Skeletal muscle cell (primary cell): ENCODE results near the gene TEX51.

ENCODE experiments used
- DNase-seq: peaks from one replicate; pipeline ENCODE4 v3.0.0-alpha.2; 2010; ENCODE audit warnings: low read depth
- H3K4me3 ChIP-seq: 2 replicates; pipeline ENCODE4 v1.5.1; 2011; ENCODE audit warnings: low read depth, mild to moderate bottlenecking, control low read depth, low read length, moderate library complexity

The TEX51 gene

GRCh38 chr2:126898636-126899035 lies at the start of gene TEX51:
TEX51 (plus strand) TSS chr2:126898890; CDS start chr2:126898919, 29 bp downstream.
- no peak for DNase-seq
- no peak within 1 kb of the TSS for H3K4me3 ChIP-seq

GRCh38 chr2:126849054-126849453 lies 49.6 kb upstream of the TEX51 start:
- no peak overlapping the region for H3K4me3 ChIP-seq
- no peak for DNase-seq

GRCh38 chr2:126849486-126849885 lies 49.2 kb upstream of the TEX51 start:
- no peak for DNase-seq
- no peak overlapping the region for H3K4me3 ChIP-seq

GRCh38 chr2:126849991-126850535 lies 48.6 kb upstream of the TEX51 start:
- no peak overlapping the region for H3K4me3 ChIP-seq
- no peak for DNase-seq

- no peak for DNase-seq
- H3K4me3 ChIP-seq: no peak overlapping the region
Observed at GRCh38 chr2:126850940-126851339, 47.8 kb upstream of the TEX51 start.

- no peak overlapping the region for H3K4me3 ChIP-seq
Observed at GRCh38 chr2:126851756-126852155, 46.9 kb upstream of the TEX51 start.

GRCh38 chr2:126852361-126852760 lies 46.3 kb upstream of the TEX51 start:
- no peak for DNase-seq
- H3K4me3 ChIP-seq: no peak overlapping the region

More at GRCh38 chr2:126851756-126852155, 46.9 kb upstream of the TEX51 start:
- DNase-seq: no peak

GRCh38 chr2:126855606-126856005 lies 43.1 kb upstream of the TEX51 start:
- DNase-seq: no peak
- H3K4me3 ChIP-seq: no peak overlapping the region

GRCh38 chr2:126856403-126856802 lies 42.3 kb upstream of the TEX51 start:
- no peak for DNase-seq
- H3K4me3 ChIP-seq: no peak overlapping the region

GRCh38 chr2:126857502-126857901 lies 41.2 kb upstream of the TEX51 start:
- no peak overlapping the region for H3K4me3 ChIP-seq
- DNase-seq: no peak

- DNase-seq: no peak
- no peak overlapping the region for H3K4me3 ChIP-seq
Observed at GRCh38 chr2:126858013-126858412, 40.7 kb upstream of the TEX51 start.

GRCh38 chr2:126858436-126858835 lies 40.3 kb upstream of the TEX51 start:
- H3K4me3 ChIP-seq: no peak overlapping the region
- no peak for DNase-seq

GRCh38 chr2:126858991-126859390 lies 39.7 kb upstream of the TEX51 start:
- DNase-seq: no peak
- no peak overlapping the region for H3K4me3 ChIP-seq

- DNase-seq: no peak
- no peak overlapping the region for H3K4me3 ChIP-seq
Observed at GRCh38 chr2:126859631-126860030, 39.1 kb upstream of the TEX51 start.

- no peak overlapping the region for H3K4me3 ChIP-seq
- DNase-seq: no peak
Observed at GRCh38 chr2:126860385-126860784, 38.3 kb upstream of the TEX51 start.

GRCh38 chr2:126862730-126863129 lies 36.0 kb upstream of the TEX51 start:
- no peak for DNase-seq
- H3K4me3 ChIP-seq: no peak overlapping the region

GRCh38 chr2:126863336-126864015 lies 35.2 kb upstream of the TEX51 start:
- no peak overlapping the region for H3K4me3 ChIP-seq
- no peak for DNase-seq

- no peak for DNase-seq
- no peak overlapping the region for H3K4me3 ChIP-seq
Observed at GRCh38 chr2:126864861-126865260, 33.8 kb upstream of the TEX51 start.

- DNase-seq: no peak
- H3K4me3 ChIP-seq: no peak overlapping the region
Observed at GRCh38 chr2:126866451-126866850, 32.2 kb upstream of the TEX51 start.

GRCh38 chr2:126874961-126875360 lies 23.7 kb upstream of the TEX51 start:
- DNase-seq: no peak
- no peak overlapping the region for H3K4me3 ChIP-seq

- DNase-seq: no peak
- H3K4me3 ChIP-seq: no peak overlapping the region
Observed at GRCh38 chr2:126876631-126877030, 22.1 kb upstream of the TEX51 start.
